ENCODE data around the gene PDPK1.

DNA sequence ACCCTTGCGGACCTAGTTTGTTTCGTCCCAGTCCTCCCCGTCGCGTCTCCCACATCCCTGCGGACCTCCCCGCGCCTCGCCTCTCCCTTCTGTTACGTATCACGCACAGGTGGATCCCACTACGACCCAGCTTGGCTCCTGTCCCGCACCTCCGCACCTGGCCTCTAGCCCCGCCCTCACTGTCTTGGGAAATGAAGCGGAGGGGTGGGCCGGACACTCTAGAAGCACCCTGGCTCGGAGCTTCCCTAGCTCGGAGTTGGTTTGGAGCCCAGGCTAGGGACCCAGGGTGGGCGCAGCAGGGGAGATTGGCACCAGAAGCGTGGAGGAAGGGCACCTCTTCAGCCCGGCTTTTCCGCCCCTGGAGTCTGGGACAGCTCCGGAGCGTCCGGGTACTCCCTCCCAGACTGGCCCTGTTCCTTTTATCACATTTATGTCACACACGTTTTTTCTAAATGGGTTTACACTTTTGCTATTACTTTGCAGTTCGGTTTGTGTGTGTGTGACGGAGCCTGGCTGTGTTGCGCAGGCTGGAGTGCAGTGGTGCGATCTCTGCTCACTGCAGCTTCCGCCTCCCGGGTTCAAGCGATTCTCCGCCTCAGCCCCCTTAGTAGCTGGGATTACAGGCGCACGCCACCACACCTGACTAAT, 5.2 kb upstream of the PDPK1 start:
- TF ChIP-seq, protein P1, sequence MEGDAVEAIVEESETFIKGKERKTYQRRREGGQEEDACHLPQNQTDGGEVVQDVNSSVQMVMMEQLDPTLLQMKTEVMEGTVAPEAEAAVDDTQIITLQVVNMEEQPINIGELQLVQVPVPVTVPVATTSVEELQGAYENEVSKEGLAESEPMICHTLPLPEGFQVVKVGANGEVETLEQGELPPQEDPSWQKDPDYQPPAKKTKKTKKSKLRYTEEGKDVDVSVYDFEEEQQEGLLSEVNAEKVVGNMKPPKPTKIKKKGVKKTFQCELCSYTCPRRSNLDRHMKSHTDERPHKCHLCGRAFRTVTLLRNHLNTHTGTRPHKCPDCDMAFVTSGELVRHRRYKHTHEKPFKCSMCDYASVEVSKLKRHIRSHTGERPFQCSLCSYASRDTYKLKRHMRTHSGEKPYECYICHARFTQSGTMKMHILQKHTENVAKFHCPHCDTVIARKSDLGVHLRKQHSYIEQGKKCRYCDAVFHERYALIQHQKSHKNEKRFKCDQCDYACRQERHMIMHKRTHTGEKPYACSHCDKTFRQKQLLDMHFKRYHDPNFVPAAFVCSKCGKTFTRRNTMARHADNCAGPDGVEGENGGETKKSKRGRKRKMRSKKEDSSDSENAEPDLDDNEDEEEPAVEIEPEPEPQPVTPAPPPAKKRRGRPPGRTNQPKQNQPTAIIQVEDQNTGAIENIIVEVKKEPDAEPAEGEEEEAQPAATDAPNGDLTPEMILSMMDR (IDR thresholded peaks at IDR 0.05; ENCODE audit: insufficient read depth, low read length), result no peak
- TF ChIP-seq GABPA (IDR thresholded peaks at IDR 0.05; ENCODE audit: low read depth), result no peak
- TF ChIP-seq, protein P2, sequence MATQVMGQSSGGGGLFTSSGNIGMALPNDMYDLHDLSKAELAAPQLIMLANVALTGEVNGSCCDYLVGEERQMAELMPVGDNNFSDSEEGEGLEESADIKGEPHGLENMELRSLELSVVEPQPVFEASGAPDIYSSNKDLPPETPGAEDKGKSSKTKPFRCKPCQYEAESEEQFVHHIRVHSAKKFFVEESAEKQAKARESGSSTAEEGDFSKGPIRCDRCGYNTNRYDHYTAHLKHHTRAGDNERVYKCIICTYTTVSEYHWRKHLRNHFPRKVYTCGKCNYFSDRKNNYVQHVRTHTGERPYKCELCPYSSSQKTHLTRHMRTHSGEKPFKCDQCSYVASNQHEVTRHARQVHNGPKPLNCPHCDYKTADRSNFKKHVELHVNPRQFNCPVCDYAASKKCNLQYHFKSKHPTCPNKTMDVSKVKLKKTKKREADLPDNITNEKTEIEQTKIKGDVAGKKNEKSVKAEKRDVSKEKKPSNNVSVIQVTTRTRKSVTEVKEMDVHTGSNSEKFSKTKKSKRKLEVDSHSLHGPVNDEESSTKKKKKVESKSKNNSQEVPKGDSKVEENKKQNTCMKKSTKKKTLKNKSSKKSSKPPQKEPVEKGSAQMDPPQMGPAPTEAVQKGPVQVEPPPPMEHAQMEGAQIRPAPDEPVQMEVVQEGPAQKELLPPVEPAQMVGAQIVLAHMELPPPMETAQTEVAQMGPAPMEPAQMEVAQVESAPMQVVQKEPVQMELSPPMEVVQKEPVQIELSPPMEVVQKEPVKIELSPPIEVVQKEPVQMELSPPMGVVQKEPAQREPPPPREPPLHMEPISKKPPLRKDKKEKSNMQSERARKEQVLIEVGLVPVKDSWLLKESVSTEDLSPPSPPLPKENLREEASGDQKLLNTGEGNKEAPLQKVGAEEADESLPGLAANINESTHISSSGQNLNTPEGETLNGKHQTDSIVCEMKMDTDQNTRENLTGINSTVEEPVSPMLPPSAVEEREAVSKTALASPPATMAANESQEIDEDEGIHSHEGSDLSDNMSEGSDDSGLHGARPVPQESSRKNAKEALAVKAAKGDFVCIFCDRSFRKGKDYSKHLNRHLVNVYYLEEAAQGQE (IDR thresholded peaks at IDR 0.05; ENCODE audit: insufficient replicate concordance, low read depth), result no peak
